Measurements from ENCODE around the gene LCOR. TPM values are rescaled to one million over a fixed set of nuclear protein-coding genes. Genes with fewer than 3 reads are reported as not detected.

The LCOR gene
- total and polyA plus RNA-seq, 9 of the 15 experiments (the other 6 are each of a cell fraction or from before 2014, with no cell fraction given), result 3.6 to 25.2 (median 14.4) TPM

- TF ChIP-seq ZMIZ1 (IDR thresholded peaks at IDR 0.05; ENCODE audit: low read depth in 2 of 2, low read length in 2 of 2), result no peak
- TF ChIP-seq ZZZ3 (IDR thresholded peaks at IDR 0.05), result no peak
- TF ChIP-seq ARNT (IDR thresholded peaks at IDR 0.05), result no peak
- TF ChIP-seq SMARCC2 (IDR thresholded peaks at IDR 0.05; ENCODE audit: low read depth), result no peak
- no peak for TF ChIP-seq PHB2 (IDR thresholded peaks at IDR 0.05; ENCODE audit: low read depth)
- no peak for TF ChIP-seq FOXJ3 (CRISPR knock-in tag; IDR thresholded peaks at IDR 0.05)
- TF ChIP-seq ARID4B (CRISPR knock-in tag; IDR thresholded peaks at IDR 0.05), result no peak
- no peak for TF ChIP-seq ZBTB43 (CRISPR knock-in tag; IDR thresholded peaks at IDR 0.05)
These were observed 2.0 kb downstream of the LCOR start (continued) for GRCh38 chr10:96834120-96834519.
